Adrenal gland (tissue), 5 donors: ENCODE measurements around the gene NKX6-2.

Experiments used
- POLR2A ChIP-seq, 2 donors: fragments of 450-650 bp; IDR thresholded peaks; one replicate each; pipeline ENCODE4 v1.6.1; 2017; ENCODE audit warnings: antibody characterized with exemption in 2 of 2, mild to moderate bottlenecking in 2 of 2, moderate library complexity in 1 of 2
- TF ChIP-seq, protein P1 (sequence below), 6 experiments: fragments of 450-650 bp in 4 of 6; fragments of 200-600 bp in 2 of 6; sonication (generic) in 1 of 6; IDR thresholded peaks; 1 replicate in 5 of 6; 2 replicates in 1 of 6; pipeline versions ENCODE4 v1.5.1 to v1.8.0; 2016 to 2021; ENCODE audit warnings: antibody characterized with exemption in 6 of 6, mild to moderate bottlenecking in 2 of 6, moderate library complexity in 1 of 6
- donor health status: DM: no; HTN: no; CAD: no.

DNA sequence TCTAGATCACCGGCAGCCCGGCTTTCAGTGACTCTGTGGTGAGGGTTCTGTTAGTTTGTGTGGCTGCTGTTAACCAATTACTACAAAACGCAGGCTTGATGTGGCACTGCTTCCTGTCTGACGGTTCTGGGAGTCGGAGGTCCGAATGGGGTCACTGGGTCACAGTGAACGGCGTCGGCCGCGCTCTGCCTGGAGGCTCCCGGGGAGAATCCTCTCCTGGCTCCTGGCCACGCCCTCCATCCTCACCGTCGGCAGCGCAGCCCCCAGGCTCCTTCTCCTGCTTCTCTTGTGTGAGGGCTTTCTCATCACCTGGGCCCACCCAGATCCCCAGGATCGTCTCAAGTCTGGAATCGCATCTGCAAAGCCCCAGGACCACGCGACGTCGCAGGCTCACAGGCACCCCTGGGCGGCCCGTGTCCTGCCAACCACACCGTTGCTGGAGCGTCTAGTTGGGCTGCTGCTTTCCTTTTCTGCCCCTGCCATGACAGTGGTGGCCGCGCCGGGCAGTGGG is 31.8 kb upstream of the NKX6-2 start:
- TF ChIP-seq, protein P1, sequence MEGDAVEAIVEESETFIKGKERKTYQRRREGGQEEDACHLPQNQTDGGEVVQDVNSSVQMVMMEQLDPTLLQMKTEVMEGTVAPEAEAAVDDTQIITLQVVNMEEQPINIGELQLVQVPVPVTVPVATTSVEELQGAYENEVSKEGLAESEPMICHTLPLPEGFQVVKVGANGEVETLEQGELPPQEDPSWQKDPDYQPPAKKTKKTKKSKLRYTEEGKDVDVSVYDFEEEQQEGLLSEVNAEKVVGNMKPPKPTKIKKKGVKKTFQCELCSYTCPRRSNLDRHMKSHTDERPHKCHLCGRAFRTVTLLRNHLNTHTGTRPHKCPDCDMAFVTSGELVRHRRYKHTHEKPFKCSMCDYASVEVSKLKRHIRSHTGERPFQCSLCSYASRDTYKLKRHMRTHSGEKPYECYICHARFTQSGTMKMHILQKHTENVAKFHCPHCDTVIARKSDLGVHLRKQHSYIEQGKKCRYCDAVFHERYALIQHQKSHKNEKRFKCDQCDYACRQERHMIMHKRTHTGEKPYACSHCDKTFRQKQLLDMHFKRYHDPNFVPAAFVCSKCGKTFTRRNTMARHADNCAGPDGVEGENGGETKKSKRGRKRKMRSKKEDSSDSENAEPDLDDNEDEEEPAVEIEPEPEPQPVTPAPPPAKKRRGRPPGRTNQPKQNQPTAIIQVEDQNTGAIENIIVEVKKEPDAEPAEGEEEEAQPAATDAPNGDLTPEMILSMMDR (IDR thresholded peaks at IDR 0.05) = no peak
- no peak for TF ChIP-seq POLR2A (IDR thresholded peaks at IDR 0.05)
